Thyroid gland (tissue), 4 donors: ENCODE data around the gene LDB3. TPM values are rescaled to one million over a fixed set of nuclear protein-coding genes. Genes with fewer than 3 reads are reported as not detected.

Experiments
- DNase-seq, 2 donors: peaks; one replicate each; pipeline ENCODE4 v3.0.0-alpha.2; 2019
- H3K27ac ChIP-seq, 3 donors: fragments of 200-600 bp; sonication (generic); 1 replicate in 2 of 3; 2 replicates in 1 of 3; pipeline ENCODE4 v1.5.1; 2016 to 2019; ENCODE audit warnings: mild to moderate bottlenecking in 1 of 3, moderate library complexity in 1 of 3
- H3K27me3 ChIP-seq: fragments of 200-600 bp; sonication (generic); one replicate; pipeline ENCODE4 v1.5.1; 2019
- H3K36me3 ChIP-seq, 2 donors: fragments of 200-600 bp; sonication (generic); one replicate each; pipeline ENCODE4 v1.5.1; 2016 to 2019
- H3K4me1 ChIP-seq, 2 donors: fragments of 200-600 bp; sonication (generic); one replicate each; pipeline ENCODE4 v1.5.1; 2017 to 2019
- H3K4me3 ChIP-seq, 3 donors: fragments of 200-600 bp; sonication (generic); replicated peaks in 1 of 3; 1 replicate in 2 of 3; 2 replicates in 1 of 3; pipeline ENCODE4 v1.5.1; 2016; ENCODE audit warnings: mild to moderate bottlenecking in 1 of 3
- H3K9me3 ChIP-seq: fragments of 200-600 bp; sonication (generic); one replicate; pipeline ENCODE4 v1.5.1; 2017
- CTCF ChIP-seq, 6 experiments: fragments of 200-600 bp in 3 of 6; fragments of 450-650 bp in 3 of 6; sonication (generic) in 3 of 6; IDR thresholded peaks; one replicate each; pipeline ENCODE4 v1.5.1; 2016 to 2019; ENCODE audit warnings: antibody characterized with exemption in 6 of 6, mild to moderate bottlenecking in 2 of 6, inconsistent platforms in 1 of 6, moderate library complexity in 1 of 6
- POLR2A ChIP-seq, 2 donors: fragments of 450-650 bp; IDR thresholded peaks; one replicate each; pipeline ENCODE4 v1.6.1; 2017; ENCODE audit warnings: antibody characterized with exemption in 2 of 2, mild to moderate bottlenecking in 2 of 2, moderate library complexity in 1 of 2
- WGBS, 2 donors: methylation state at CpG; one replicate each; pipeline ENCODE4 v1.1.5; 2017; 5-methylcytosine and 5-hydroxymethylcytosine counted together
- intact Hi-C: fragments of 100-400 bp; cut with DNase I; formaldehyde crosslinking; loops from one replicate; pipeline ENCODE4 v1.15.1; 2023
- total RNA-seq, 4 donors: library from RNA; depleted of rRNA; stranded (reverse); fragments of >200 nt; gene quantifications; one replicate each; pipeline ENCODE4 v1.2.3, GENCODE V29; 2016

The LDB3 gene
- total RNA-seq, 4 donors from 2014 or later: 1.5 to 5.5 (median 1.9) TPM

GRCh38 chr10:86749854-86750253 lies 81.5 kb downstream of the LDB3 start:
- TF ChIP-seq CTCF (IDR thresholded peaks at IDR 0.05): no peak
- TF ChIP-seq POLR2A (IDR thresholded peaks at IDR 0.05): no peak
- no peak overlapping the region for H3K27ac ChIP-seq
- H3K9me3 ChIP-seq: no peaks in the 10 kb centered on the region
- WGBS, 2 donors: 93% methylated on average over 9 of the region's 9 CpGs
- DNase-seq: no peak
- intact Hi-C loops: no loop called here
- H3K27me3 ChIP-seq: no peaks in the 10 kb centered on the region
- no peaks in the 10 kb centered on the region for H3K36me3 ChIP-seq
- peaks cover 10 to 21% of the 10 kb centered on the region in 2 donors for H3K4me1 ChIP-seq
- H3K4me3 ChIP-seq: no peak overlapping the region

GRCh38 chr10:86751477-86751876 lies 83.2 kb downstream of the LDB3 start:
- 80 to 96% methylated on average over 17 of the region's 17 CpGs for WGBS, 2 donors
- Histone ChIP-seq H3K4me3 (no peak overlapping the region), H3K36me3 (no peaks in the 10 kb centered on the region), H3K27me3 (no peaks in the 10 kb centered on the region), H3K4me1 (peaks cover 10 to 24% of the 10 kb centered on the region in 2 donors), H3K27ac (no peak overlapping the region), H3K9me3 (no peaks in the 10 kb centered on the region)
- DNase-seq: no peak
- TF ChIP-seq CTCF (IDR thresholded peaks at IDR 0.05): no peak
- no peak for TF ChIP-seq POLR2A (IDR thresholded peaks at IDR 0.05)
- intact Hi-C loops: no loop called here

- intact Hi-C loops: no loop called here
- peaks cover 10 to 24% of the 10 kb centered on the region in 2 donors for H3K4me1 ChIP-seq
- WGBS, 2 donors: 81 to 82% methylated on average over 4 of the region's 4 CpGs
- no peaks in the 10 kb centered on the region for H3K9me3 ChIP-seq
- TF ChIP-seq POLR2A (IDR thresholded peaks at IDR 0.05) (no peak), CTCF (IDR thresholded peaks at IDR 0.05) (no peak)
- peak overlapping the region in 1 of 3 donors; percentile 99 for H3K27ac ChIP-seq
- no peak overlapping the region for H3K4me3 ChIP-seq
- H3K27me3 ChIP-seq: no peaks in the 10 kb centered on the region
- no peak for DNase-seq
- no peaks in the 10 kb centered on the region for H3K36me3 ChIP-seq
These were observed 84.0 kb downstream of the LDB3 start for GRCh38 chr10:86752311-86752710.

- Histone ChIP-seq H3K27ac (peak overlapping the region; percentile 58 to 99 (median 99)), H3K4me1 (peaks cover 10 to 21% of the 10 kb centered on the region in 2 donors)
- intact Hi-C loops: no loop called here
These were observed 84.7 kb downstream of the LDB3 start for GRCh38 chr10:86753051-86753450.

More at GRCh38 chr10:86753051-86753450, 84.7 kb downstream of the LDB3 start:
- no peaks in the 10 kb centered on the region for H3K36me3 ChIP-seq
- H3K4me3 ChIP-seq: no peak overlapping the region
- no peak for DNase-seq
- H3K27me3 ChIP-seq: no peaks in the 10 kb centered on the region
- TF ChIP-seq POLR2A (IDR thresholded peaks at IDR 0.05) (no peak), CTCF (IDR thresholded peaks at IDR 0.05) (no peak)
- WGBS, 2 donors: 96% methylated on average over 2 of the region's 2 CpGs
- H3K9me3 ChIP-seq: no peaks in the 10 kb centered on the region
